Lung microvascular endothelial cell (primary cell): ENCODE measurements around the gene VSTM2L. TPM values are rescaled to one million over a fixed set of nuclear protein-coding genes. Genes with fewer than 3 reads are reported as not detected.

Source experiments
- DNase-seq, 2 donors: peaks; one replicate each; pipeline versions ENCODE4 v3.0.0 to v3.0.0-alpha.2; 2010; ENCODE audit warnings: low read depth in 2 of 2
- total RNA-seq: library from RNA; depleted of rRNA; stranded (reverse); fragments of >200 nt; gene quantifications from 2 replicates; pipeline ENCODE4 v1.2.1, GENCODE V29; 2014

VSTM2L gene
- total RNA-seq, 1 donor from 2014 or later: under 0.01 TPM

DNA sequence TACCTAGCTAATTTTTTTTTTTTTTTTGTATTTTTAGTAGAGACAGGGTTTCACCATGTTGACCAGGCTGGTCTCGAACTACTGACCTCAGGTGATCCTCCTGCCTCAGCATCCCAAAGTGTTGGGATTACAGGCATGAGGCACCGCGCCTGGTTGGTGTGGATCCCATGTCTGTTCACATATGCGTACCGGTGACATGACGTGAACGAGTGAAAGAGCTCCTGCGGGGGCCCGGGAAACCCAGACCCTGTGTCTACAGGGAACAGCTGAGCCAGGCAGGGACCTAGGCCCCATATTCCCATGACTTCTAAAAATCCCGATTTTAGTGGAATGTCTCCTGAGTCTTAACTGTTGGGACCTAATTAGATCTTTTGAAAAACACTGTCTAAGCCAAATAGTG is 33.1 kb downstream of the VSTM2L start:
- no peak for DNase-seq

- no peak for DNase-seq
These were observed 33.5 kb downstream of the VSTM2L start for GRCh38 chr20:37936451-37936850.

GRCh38 chr20:37937686-37938085 is 34.8 kb downstream of the VSTM2L start:
- DNase-seq: no peak

DNA sequence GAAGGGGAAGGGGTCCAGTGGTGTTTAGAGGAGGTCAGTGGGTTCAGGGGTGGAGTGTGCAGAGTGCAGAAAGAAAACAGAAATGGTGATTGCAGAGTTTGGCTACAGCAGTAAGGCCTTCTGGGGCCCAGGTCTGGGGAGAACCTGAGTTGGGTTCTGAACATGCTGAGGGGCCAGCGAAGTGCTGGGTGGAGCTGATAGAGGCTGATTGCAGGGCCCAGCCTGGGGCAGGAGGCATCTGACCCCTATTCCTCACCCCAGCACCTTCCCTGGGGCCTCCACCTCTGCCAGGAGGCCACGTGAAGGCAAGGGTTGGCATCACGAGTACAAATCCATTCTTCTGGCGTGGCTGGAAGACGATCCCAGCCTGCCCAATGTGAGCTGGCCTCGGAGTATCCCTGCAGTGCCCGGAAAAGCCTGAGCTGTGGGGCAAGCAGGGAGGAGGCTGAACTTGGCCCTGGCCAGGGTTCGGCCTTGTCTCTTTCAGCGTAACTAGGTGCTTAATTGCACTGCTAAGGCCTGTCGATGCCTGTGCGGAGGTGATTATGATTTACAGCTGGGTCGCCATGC is 35.3 kb downstream of the VSTM2L start:
- no peak for DNase-seq

DNA sequence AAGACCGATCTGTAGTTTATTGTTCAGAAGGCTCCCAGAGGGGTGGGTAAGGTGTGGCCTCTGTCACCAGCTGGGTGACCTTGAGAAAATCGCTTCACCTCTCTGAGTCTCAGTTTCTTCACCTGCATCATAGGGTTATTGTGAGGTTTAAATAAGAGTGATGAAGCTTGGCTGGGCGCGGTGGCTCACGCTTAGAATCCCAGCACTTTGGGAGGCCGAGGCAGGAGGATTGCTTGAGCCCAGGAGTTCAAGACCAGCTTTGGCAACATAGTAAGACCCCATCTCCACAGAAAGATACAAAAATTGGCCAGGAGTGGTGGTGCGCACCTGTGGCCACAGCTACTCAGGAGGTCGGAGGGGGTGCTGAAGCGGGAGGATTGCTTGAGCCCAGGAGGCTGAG is 36.0 kb downstream of the VSTM2L start:
- no peak for DNase-seq

DNA sequence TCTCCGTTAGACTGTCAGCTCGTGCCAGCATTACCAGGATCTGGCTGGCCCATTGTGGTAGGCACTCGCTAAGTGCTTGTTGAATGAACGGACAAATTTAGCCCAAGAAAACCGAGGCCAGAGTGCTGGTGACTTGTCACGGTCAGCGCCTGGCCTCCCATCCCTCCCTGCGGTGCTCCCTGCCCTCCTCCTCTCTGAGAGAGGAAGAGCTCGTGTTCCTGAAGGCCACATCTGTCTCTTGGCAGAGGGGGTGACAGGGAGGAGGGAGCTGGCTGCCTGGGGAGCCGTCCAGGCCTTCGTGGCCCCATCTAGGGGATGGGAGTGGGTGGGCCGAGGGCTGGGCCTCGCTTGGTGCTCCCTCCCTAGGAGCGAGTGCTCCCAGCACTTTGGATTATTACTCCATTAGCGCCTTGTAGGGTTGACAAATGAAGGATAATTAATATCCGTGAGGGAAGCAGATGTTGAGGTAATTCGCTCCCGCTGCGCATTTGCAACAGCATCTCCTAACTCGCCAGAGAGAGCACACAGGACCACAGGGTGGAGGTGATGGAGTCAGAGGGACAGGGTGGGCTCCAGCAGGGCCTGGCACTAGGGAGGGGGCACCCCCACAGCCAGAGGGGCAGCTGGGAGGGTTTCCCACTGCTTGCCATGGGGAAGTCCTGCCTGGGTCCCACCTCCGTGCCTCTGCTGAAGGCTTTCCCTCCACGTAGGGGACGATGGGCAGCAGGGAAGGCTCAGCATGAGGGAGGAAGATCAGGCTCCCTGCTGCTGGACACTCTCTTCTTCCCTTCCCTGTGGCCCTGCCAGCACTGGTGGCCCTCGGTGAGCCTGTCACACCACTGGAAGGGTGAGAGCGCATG is 37.0 kb downstream of the VSTM2L start:
- DNase-seq: no peak

DNA sequence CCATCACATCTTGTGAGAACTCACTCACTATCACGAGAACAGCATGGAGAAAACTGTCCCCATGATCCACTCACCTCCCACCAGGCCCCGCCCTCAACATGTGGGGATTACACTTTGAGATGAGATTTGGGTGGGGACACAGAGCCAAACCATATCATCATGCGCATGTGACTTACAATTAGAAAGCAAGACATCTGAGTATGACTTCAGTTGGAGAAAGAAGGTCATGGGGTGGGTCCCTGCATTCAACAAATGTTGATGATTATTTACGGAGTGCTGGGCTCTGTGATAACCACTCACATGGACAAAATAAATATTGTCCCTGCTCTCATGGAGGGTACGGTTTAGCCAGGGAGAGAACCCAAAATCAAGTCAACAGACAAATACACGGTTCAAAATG is 37.9 kb downstream of the VSTM2L start:
- DNase-seq: no peak

- DNase-seq: peak in 1 of 2 donors; percentile 10
These were observed 38.4 kb downstream of the VSTM2L start for GRCh38 chr20:37941332-37941731.

GRCh38 chr20:37941992-37942391 is 39.1 kb downstream of the VSTM2L start:
- no peak for DNase-seq

- DNase-seq: no peak
These were observed 40.1 kb downstream of the VSTM2L start for GRCh38 chr20:37943033-37943432.

- no peak for DNase-seq
These were observed 40.9 kb downstream of the VSTM2L start for GRCh38 chr20:37943501-37944455.

GRCh38 chr20:37944456-37944981 is 41.6 kb downstream of the VSTM2L start:
- DNase-seq: no peak

GRCh38 chr20:37945091-37945547 is 42.2 kb downstream of the VSTM2L start:
- DNase-seq: no peak

GRCh38 chr20:37946946-37947345 is 44.0 kb downstream of the VSTM2L start:
- no peak for DNase-seq

DNA sequence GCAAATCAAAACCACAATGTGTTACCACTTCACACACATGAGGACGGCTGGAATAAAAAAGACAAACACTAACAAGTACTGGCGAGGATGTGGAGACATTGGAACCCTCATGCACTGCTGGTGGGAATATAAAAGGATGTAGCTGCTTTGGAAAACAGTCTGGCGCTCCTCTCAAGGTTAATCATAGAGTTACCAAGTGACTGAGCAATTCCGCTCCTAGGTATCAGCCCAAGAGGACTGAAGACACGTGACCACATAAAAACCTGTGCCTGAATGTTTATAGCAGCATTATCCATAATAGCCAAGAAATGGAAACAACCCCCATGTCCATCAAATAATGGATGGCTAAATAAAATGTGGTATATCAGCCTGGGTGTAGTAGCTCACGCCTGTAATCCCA is 45.0 kb downstream of the VSTM2L start:
- DNase-seq: no peak

GRCh38 chr20:37948956-37949355 is 46.0 kb downstream of the VSTM2L start:
- no peak for DNase-seq

- DNase-seq: no peak
These were observed 51.3 kb downstream of the VSTM2L start for GRCh38 chr20:37954190-37954589.

DNA sequence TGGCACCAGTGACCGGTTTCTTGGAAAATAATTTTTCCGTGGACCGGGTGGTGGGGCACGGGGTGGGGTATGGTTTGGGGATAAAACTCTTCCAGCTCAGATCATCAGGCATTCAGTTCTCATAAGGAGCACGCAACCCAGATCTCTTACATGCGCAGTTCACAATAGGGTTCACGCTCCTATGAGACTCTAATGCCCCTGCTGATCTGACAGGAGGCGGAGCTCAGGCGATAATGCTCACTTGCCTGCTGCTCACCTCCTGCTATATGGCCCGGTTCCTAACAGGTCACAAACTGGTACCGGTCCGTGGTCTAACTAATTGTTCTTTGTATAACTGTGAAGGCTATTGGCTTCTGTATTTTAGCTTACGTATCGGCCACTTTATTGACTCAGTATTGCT is 51.7 kb downstream of the VSTM2L start:
- no peak for DNase-seq

- no peak for DNase-seq
These were observed 52.6 kb downstream of the VSTM2L start for GRCh38 chr20:37955511-37955910.

- DNase-seq: no peak
These were observed 53.2 kb downstream of the VSTM2L start for GRCh38 chr20:37956107-37956585.

- DNase-seq: no peak
These were observed 56.1 kb downstream of the VSTM2L start for GRCh38 chr20:37958856-37959520.
